ENCODE measurements around the gene PDGFRA.
A peak's percentile ranks its signal among the peaks of the same experiment; 100 is the strongest.

Gene PDGFRA

GRCh38 chr4:54228961-54229501 is at the start of gene PDGFRA:
Gene PDGFRA, plus strand, starts transcription at chr4:54229293. Its CDS starts 29,476 bp downstream, at chr4:54258769.
- peak; percentile 98 for DNase-seq (ENCODE audit: low read depth)

- DNase-seq (ENCODE audit: low read depth) = no peak
Observed at GRCh38 chr4:54184581-54184980, 44.5 kb upstream of the PDGFRA start.

- DNase-seq (ENCODE audit: low read depth) = no peak
Observed at GRCh38 chr4:54185044-54185780, 43.9 kb upstream of the PDGFRA start.

- DNase-seq (ENCODE audit: low read depth) = no peak
Observed at GRCh38 chr4:54185866-54186265, 43.2 kb upstream of the PDGFRA start.

- no peak for DNase-seq (ENCODE audit: low read depth)
Observed at GRCh38 chr4:54186371-54186770, 42.7 kb upstream of the PDGFRA start.

GRCh38 chr4:54187148-54187547 is 41.9 kb upstream of the PDGFRA start:
- DNase-seq (ENCODE audit: low read depth) = no peak

- peak; percentile 24 for DNase-seq (ENCODE audit: low read depth)
Observed at GRCh38 chr4:54189140-54189539, 40.0 kb upstream of the PDGFRA start.

GRCh38 chr4:54192811-54193210 is 36.3 kb upstream of the PDGFRA start:
- DNase-seq (ENCODE audit: low read depth) = no peak

- DNase-seq (ENCODE audit: low read depth) = no peak
Observed at GRCh38 chr4:54197926-54198325, 31.2 kb upstream of the PDGFRA start.

GRCh38 chr4:54199919-54200318 is 29.2 kb upstream of the PDGFRA start:
- DNase-seq (ENCODE audit: low read depth) = no peak

GRCh38 chr4:54209617-54210016 is 19.5 kb upstream of the PDGFRA start:
- no peak for DNase-seq (ENCODE audit: low read depth)

GRCh38 chr4:54213001-54213400 is 16.1 kb upstream of the PDGFRA start:
- DNase-seq (ENCODE audit: low read depth) = no peak

GRCh38 chr4:54213761-54214160 is 15.3 kb upstream of the PDGFRA start:
- peak; percentile 12 for DNase-seq (ENCODE audit: low read depth)

- DNase-seq (ENCODE audit: low read depth) = no peak
Observed at GRCh38 chr4:54215379-54216077, 13.6 kb upstream of the PDGFRA start.

GRCh38 chr4:54217642-54218495 is 11.2 kb upstream of the PDGFRA start:
- DNase-seq (ENCODE audit: low read depth) = peak; percentile 95

- DNase-seq (ENCODE audit: low read depth) = no peak
Observed at GRCh38 chr4:54218736-54219135, 10.4 kb upstream of the PDGFRA start.

GRCh38 chr4:54224996-54225597 is 4.0 kb upstream of the PDGFRA start:
- no peak for DNase-seq (ENCODE audit: low read depth)

GRCh38 chr4:54225598-54226403 is 3.3 kb upstream of the PDGFRA start:
- no peak for DNase-seq (ENCODE audit: low read depth)

- peak; percentile 94 for DNase-seq (ENCODE audit: low read depth)
Observed at GRCh38 chr4:54226404-54227255, 2.5 kb upstream of the PDGFRA start.
